RPMI8226 (cell line): ENCODE data around the gene POU2F1.

ENCODE experiments used
- DNase-seq: peaks from one replicate; pipeline ENCODE4 v3.0.0-alpha.2; 2015

Gene POU2F1

GRCh38 chr1:167452483-167452882 lies 231.8 kb downstream of the POU2F1 start:
- DNase-seq, result no peak

GRCh38 chr1:167453123-167453522 lies 232.4 kb downstream of the POU2F1 start:
- DNase-seq, result no peak

- no peak for DNase-seq
Measured at GRCh38 chr1:167454304-167454893, 233.7 kb downstream of the POU2F1 start.

- DNase-seq, result peak; percentile 82
Measured at GRCh38 chr1:167454894-167455785, 234.5 kb downstream of the POU2F1 start.

- peak; percentile 49 for DNase-seq
Measured at GRCh38 chr1:167455786-167456446, 235.2 kb downstream of the POU2F1 start.

GRCh38 chr1:167456524-167456923 lies 235.8 kb downstream of the POU2F1 start:
- DNase-seq, result no peak

GRCh38 chr1:167456926-167457325 lies 236.2 kb downstream of the POU2F1 start:
- DNase-seq, result no peak

- no peak for DNase-seq
Measured at GRCh38 chr1:167457936-167458584, 237.4 kb downstream of the POU2F1 start.

- DNase-seq, result no peak
Measured at GRCh38 chr1:167460836-167461235, 240.2 kb downstream of the POU2F1 start.

GRCh38 chr1:167462341-167462740 lies 241.7 kb downstream of the POU2F1 start:
- no peak for DNase-seq

- no peak for DNase-seq
Measured at GRCh38 chr1:167463080-167463479, 242.4 kb downstream of the POU2F1 start.

GRCh38 chr1:167463875-167464575 lies 243.3 kb downstream of the POU2F1 start:
- no peak for DNase-seq

GRCh38 chr1:167465018-167465417 lies 244.3 kb downstream of the POU2F1 start:
- no peak for DNase-seq

GRCh38 chr1:167465743-167466142 lies 245.1 kb downstream of the POU2F1 start:
- no peak for DNase-seq

- DNase-seq, result no peak
Measured at GRCh38 chr1:167467126-167467710, 246.5 kb downstream of the POU2F1 start.

- DNase-seq, result no peak
Measured at GRCh38 chr1:167467752-167468151, 247.1 kb downstream of the POU2F1 start.

- DNase-seq, result no peak
Measured at GRCh38 chr1:167469280-167469965, 248.7 kb downstream of the POU2F1 start.

- DNase-seq, result no peak
Measured at GRCh38 chr1:167471568-167471967, 250.9 kb downstream of the POU2F1 start.

- DNase-seq, result no peak
Measured at GRCh38 chr1:167472752-167473521, 252.3 kb downstream of the POU2F1 start.

- no peak for DNase-seq
Measured at GRCh38 chr1:167473761-167474160, 253.1 kb downstream of the POU2F1 start.

GRCh38 chr1:167474191-167474641 lies 253.5 kb downstream of the POU2F1 start:
- DNase-seq, result no peak
